GM23338 (cell line): Measurements from ENCODE around the gene NPC1L1. TPM values are rescaled to one million over a fixed set of nuclear protein-coding genes. Genes with fewer than 3 reads are reported as not detected.

Experiments
- ATAC-seq: fragments of 200-7000 bp; cut with Tn5 transposase; 3 replicates; pipeline ENCODE4 v1.9.1; 2020
- DNase-seq: peaks from one replicate; pipeline ENCODE4 v3.0.0-alpha.2; 2015; ENCODE audit warnings: low spot score
- H2AFZ ChIP-seq: fragments of 200-600 bp; sonication (generic); 2 replicates; pipeline ENCODE4 v1.8.0; 2016; ENCODE audit warnings: antibody characterized with exemption, mild to moderate bottlenecking, moderate library complexity
- H3F3A ChIP-seq: fragments of 200-600 bp; sonication (generic); replicated peaks from 2 replicates; pipeline ENCODE4 v1.8.0; 2017; ENCODE audit warnings: antibody characterized with exemption, mixed run types, low read depth
- H3K27ac ChIP-seq: fragments of 200-600 bp; sonication (generic); 2 replicates; pipeline ENCODE4 v1.6.1; 2016; ENCODE audit warnings: low read depth
- H3K27me3 ChIP-seq: fragments of 200-600 bp; sonication (generic); 2 replicates; pipeline ENCODE4 v1.8.0; 2016; ENCODE audit warnings: mild to moderate bottlenecking, mixed run types, moderate library complexity; ENCODE audit not compliant: insufficient read depth
- H3K36me3 ChIP-seq: fragments of 200-600 bp; sonication (generic); 2 replicates; pipeline ENCODE4 v1.8.0; 2016; ENCODE audit warnings: mild to moderate bottlenecking; ENCODE audit not compliant: insufficient read depth
- H3K4me1 ChIP-seq: fragments of 200-600 bp; sonication (generic); 2 replicates; pipeline ENCODE4 v1.8.0; 2016; ENCODE audit warnings: mild to moderate bottlenecking, moderate library complexity; ENCODE audit not compliant: insufficient read depth
- H3K4me2 ChIP-seq: fragments of 200-600 bp; sonication (generic); 2 replicates; pipeline ENCODE4 v1.7.1; 2017; ENCODE audit warnings: mixed run types
- H3K4me3 ChIP-seq: fragments of 200-600 bp; sonication (generic); 2 replicates; pipeline ENCODE4 v1.6.1; 2016; ENCODE audit warnings: mixed run types
- H3K79me2 ChIP-seq: fragments of 200-600 bp; sonication (generic); replicated peaks from 2 replicates; pipeline ENCODE4 v1.8.0; 2017; ENCODE audit warnings: mild to moderate bottlenecking; ENCODE audit not compliant: insufficient read depth
- H3K9me2 ChIP-seq: fragments of 200-600 bp; sonication (generic); 2 replicates; pipeline ENCODE4 v1.8.0; 2017; ENCODE audit not compliant: insufficient read depth
- H4K20me1 ChIP-seq: fragments of 200-600 bp; sonication (generic); replicated peaks from 2 replicates; pipeline ENCODE4 v1.8.0; 2017; ENCODE audit warnings: mild to moderate bottlenecking; ENCODE audit not compliant: insufficient read depth
- H3K27ac Mint-ChIP-seq: 2 replicates; pipeline ENCODE4 v1.8.0; 2020; ENCODE audit warnings: inconsistent platforms, mild to moderate bottlenecking, moderate library complexity, mixed read lengths
- H3K27me3 Mint-ChIP-seq: 3 replicates; pipeline ENCODE4 v1.8.0; 2022; ENCODE audit warnings: low read depth, mild to moderate bottlenecking, moderate library complexity, mixed read lengths, inconsistent platforms; ENCODE audit not compliant: insufficient read depth, poor library complexity
- H3K36me3 Mint-ChIP-seq: 3 replicates; pipeline ENCODE4 v1.8.0; 2021; ENCODE audit warnings: low read depth, mild to moderate bottlenecking, inconsistent platforms, moderate library complexity, mixed read lengths
- H3K4me1 Mint-ChIP-seq: 3 replicates; pipeline ENCODE4 v1.8.0; 2020; ENCODE audit warnings: mild to moderate bottlenecking, inconsistent platforms, mixed read lengths
- H3K4me3 Mint-ChIP-seq: 3 replicates; pipeline ENCODE4 v1.8.0; 2021; ENCODE audit warnings: moderate library complexity, mild to moderate bottlenecking, inconsistent platforms, mixed read lengths
- H3K9me3 Mint-ChIP-seq: 3 replicates; pipeline ENCODE4 v1.8.0; 2020; ENCODE audit warnings: moderate library complexity, mild to moderate bottlenecking, inconsistent platforms, mixed read lengths
- CREB1 ChIP-seq: fragments of 250-450 bp; sonication (Bioruptor Pico); IDR thresholded peaks from 2 replicates; pipeline ENCODE4 v1.5.0; 2020; ENCODE audit warnings: low read depth, mild to moderate bottlenecking, moderate library complexity
- CTCF ChIP-seq, 2 experiments: fragments of 200-600 bp in 1 of 2; sonication (generic) in 1 of 2; conservative IDR thresholded peaks; 2 replicates each; pipeline versions ENCODE4 v1.5.1 to v1.6.1; 2016 to 2017; ENCODE audit warnings: antibody characterized with exemption in 2 of 2, low read depth in 2 of 2, mild to moderate bottlenecking in 2 of 2, moderate library complexity in 1 of 2
- ETS1 ChIP-seq: IDR thresholded peaks from 2 replicates; pipeline ENCODE4 v1.6.1; 2016; ENCODE audit warnings: antibody characterized with exemption
- EZH2 ChIP-seq: fragments of 200-600 bp; sonication (generic); IDR thresholded peaks from one replicate; pipeline ENCODE4 v1.8.0; 2017; ENCODE audit warnings: antibody characterized with exemption, mild to moderate bottlenecking, low read depth; ENCODE audit not compliant: unreplicated experiment
- EZH2phosphoT487 ChIP-seq: fragments of 200-600 bp; sonication (generic); IDR thresholded peaks from one replicate; pipeline ENCODE4 v1.8.1; 2018; ENCODE audit warnings: antibody characterized with exemption; ENCODE audit not compliant: unreplicated experiment
- JUNB ChIP-seq: IDR thresholded peaks from one replicate; pipeline ENCODE4 v1.6.1; 2016; ENCODE audit warnings: antibody characterized with exemption; ENCODE audit not compliant: unreplicated experiment
- NANOG ChIP-seq: IDR thresholded peaks from 2 replicates; pipeline ENCODE4 v1.6.1; 2016; ENCODE audit warnings: antibody characterized with exemption, borderline replicate concordance
- POLR2AphosphoS5 ChIP-seq: IDR thresholded peaks from 2 replicates; pipeline ENCODE4 v1.6.1; 2016; ENCODE audit warnings: antibody characterized with exemption, low read depth
- STAT1 ChIP-seq: IDR thresholded peaks from one replicate; pipeline ENCODE4 v1.6.1; 2016; ENCODE audit warnings: antibody characterized with exemption; ENCODE audit not compliant: unreplicated experiment
- ZNF114 ChIP-seq: fragments of 250-450 bp; sonication (Bioruptor Pico); IDR thresholded peaks from 2 replicates; pipeline ENCODE4 v1.5.0; 2020; ENCODE audit warnings: mild to moderate bottlenecking, moderate library complexity
- ZNF331 ChIP-seq: fragments of 250-450 bp; sonication (Bioruptor Pico); IDR thresholded peaks from 2 replicates; pipeline ENCODE4 v1.5.0; 2020; ENCODE audit warnings: low read depth, mild to moderate bottlenecking, moderate library complexity
- ZNF462 ChIP-seq: fragments of 250-450 bp; sonication (Bioruptor Pico); IDR thresholded peaks from 2 replicates; pipeline ENCODE4 v1.5.0; 2020; ENCODE audit warnings: mild to moderate bottlenecking, moderate library complexity
- polyA plus RNA-seq: library from polyadenylated mRNA; unstranded; fragments of >200 nt; fragmentation: Nextera tagmentation; extraction: Ambion mirVana; gene quantifications from 2 replicates; pipeline ENCODE4 v1.2.1, GENCODE V29; 2016
- total RNA-seq: library from RNA; depleted of rRNA; stranded (reverse); fragments of >200 nt; shearing (Covaris generic); gene quantifications from 2 replicates; pipeline ENCODE4 v1.2.3, GENCODE V29; 2014

NPC1L1 gene
- total and polyA plus RNA-seq, 2 experiments from 2014 or later, result 0.03 TPM; not detected in 1

- H3K27ac ChIP-seq, result no peak overlapping the region
- peaks cover 4% of the 10 kb centered on the region for H3K36me3 ChIP-seq
- H2AFZ ChIP-seq, result no peak overlapping the region
- Mint-ChIP-seq H3K36me3 (peaks cover 35% of the 10 kb centered on the region), H3K9me3 (no peaks in the 10 kb centered on the region), H3K4me3 (no peak overlapping the region), H3K4me1 (no peaks in the 10 kb centered on the region), H3K27ac (no peak overlapping the region), H3K27me3 (no peaks in the 10 kb centered on the region)
- no peaks in the 10 kb centered on the region for H3K27me3 ChIP-seq
- DNase-seq (no peak), ATAC-seq (no peak)
- TF ChIP-seq POLR2AphosphoS5, result no peak
- no peak for TF ChIP-seq EZH2
- TF ChIP-seq ZNF331 (CRISPR knock-in tag), result no peak
- H4K20me1 ChIP-seq, result peaks cover 39% of the 10 kb centered on the region
- no peak overlapping the region for H3K4me2 ChIP-seq
- H3K4me3 ChIP-seq, result no peak overlapping the region
- H3F3A ChIP-seq, result no peaks in the 10 kb centered on the region
- peaks cover 87% of the 10 kb centered on the region for H3K79me2 ChIP-seq
- H3K9me2 ChIP-seq, result no peaks in the 10 kb centered on the region
- no peaks in the 10 kb centered on the region for H3K4me1 ChIP-seq
These were observed 69.3 kb downstream of the NPC1L1 start for GRCh38 chr7:44471850-44472249.

GRCh38 chr7:44471436-44471835 lies 69.7 kb downstream of the NPC1L1 start:
- no peak overlapping the region for H3K4me3 ChIP-seq
- H3K36me3 ChIP-seq, result peaks cover 4% of the 10 kb centered on the region
- H3K27ac ChIP-seq, result no peak overlapping the region
- H3F3A ChIP-seq, result no peaks in the 10 kb centered on the region
- H2AFZ ChIP-seq, result no peak overlapping the region
- Mint-ChIP-seq H3K9me3 (no peaks in the 10 kb centered on the region), H3K4me1 (no peaks in the 10 kb centered on the region), H3K4me3 (no peak overlapping the region), H3K36me3 (peaks cover 32% of the 10 kb centered on the region), H3K27me3 (no peaks in the 10 kb centered on the region), H3K27ac (no peak overlapping the region)
- ATAC-seq, result no peak
- peaks cover 34% of the 10 kb centered on the region for H4K20me1 ChIP-seq
- no peak overlapping the region for H3K4me2 ChIP-seq
- H3K79me2 ChIP-seq, result peaks cover 86% of the 10 kb centered on the region
- DNase-seq, result no peak
- no peaks in the 10 kb centered on the region for H3K9me2 ChIP-seq
- no peaks in the 10 kb centered on the region for H3K4me1 ChIP-seq
- H3K27me3 ChIP-seq, result no peaks in the 10 kb centered on the region
- TF ChIP-seq ZNF462 (CRISPR knock-in tag), result no peak
- no peak for TF ChIP-seq ZNF331 (CRISPR knock-in tag)
- no peak for TF ChIP-seq EZH2
- TF ChIP-seq POLR2AphosphoS5, result no peak
- TF ChIP-seq CTCF (conservative IDR thresholded peaks at IDR 0.05; ENCODE audit: low read depth in 2 of 2), result no peak
- no peak for TF ChIP-seq NANOG
- no peak for TF ChIP-seq JUNB
- TF ChIP-seq STAT1, result no peak
- TF ChIP-seq ETS1, result no peak
- TF ChIP-seq CREB1 (CRISPR knock-in tag), result no peak
- no peak for TF ChIP-seq ZNF114
- no peak for TF ChIP-seq EZH2phosphoT487
